Right hindlimb (tissue), 1 donor: ENCODE measurements around the gene LSR.
A peak's percentile ranks its signal among the peaks of the same experiment; 100 is the strongest.
"Not testable (repeated sequence)": the region's sequence is repeated elsewhere in the genome, so short reads cannot be mapped to it uniquely, and the experiment has no call there.

Experiments
- DNase-seq: peaks from one replicate; pipeline ENCODE4 v3.0.0-alpha.2; 2018

LSR gene

GRCh38 chr19:35268536-35269437, 20.0 kb downstream of the LSR start, which contains the start of gene USF2:
TSS of gene USF2 (plus strand) at chr19:35268962. CDS start at chr19:35269102, 140 bp downstream.
- DNase-seq, result peak; percentile 79

- peak; percentile 93 for DNase-seq
Observed at GRCh38 chr19:35269438-35270117, 20.8 kb downstream of the LSR start.

GRCh38 chr19:35270381-35270811, 21.6 kb downstream of the LSR start:
- no peak for DNase-seq

GRCh38 chr19:35271546-35271945, 22.7 kb downstream of the LSR start:
- no peak for DNase-seq

- no peak for DNase-seq
Observed at GRCh38 chr19:35272122-35272719, 23.4 kb downstream of the LSR start.

GRCh38 chr19:35272954-35273649, 24.3 kb downstream of the LSR start:
- DNase-seq, result no peak

GRCh38 chr19:35273686-35274259, 25.0 kb downstream of the LSR start:
- no peak for DNase-seq

- DNase-seq, result no peak
Observed at GRCh38 chr19:35274323-35274722, 25.5 kb downstream of the LSR start.

- DNase-seq, result no peak
Observed at GRCh38 chr19:35276706-35277281, 28.0 kb downstream of the LSR start.

- no peak for DNase-seq
Observed at GRCh38 chr19:35278578-35279284, 29.9 kb downstream of the LSR start.

- no peak for DNase-seq
Observed at GRCh38 chr19:35279374-35279773, 30.6 kb downstream of the LSR start.

- DNase-seq, result no peak
Observed at GRCh38 chr19:35279985-35280821, 31.4 kb downstream of the LSR start.

GRCh38 chr19:35281303-35281702, 32.5 kb downstream of the LSR start:
- no peak for DNase-seq

- DNase-seq, result no peak
Observed at GRCh38 chr19:35284153-35285094, 35.6 kb downstream of the LSR start.

- no peak for DNase-seq
Observed at GRCh38 chr19:35285095-35285449, 36.3 kb downstream of the LSR start.

- DNase-seq, result not testable (repeated sequence)
Observed at GRCh38 chr19:35285465-35285864, 36.7 kb downstream of the LSR start.

GRCh38 chr19:35286101-35286500, 37.3 kb downstream of the LSR start:
- DNase-seq, result not testable (repeated sequence)

GRCh38 chr19:35287713-35288112, 38.9 kb downstream of the LSR start:
- DNase-seq, result no peak

- DNase-seq, result no peak
Observed at GRCh38 chr19:35288331-35288730, 39.5 kb downstream of the LSR start.
